Measurements from ENCODE around the gene TBC1D16.

TBC1D16 gene

GRCh38 chr17:80068301-80069222 lies 32.9 kb upstream of the TBC1D16 start:
- H3K27me3 ChIP-seq (replicated peaks; ENCODE audit: control insufficient read depth, insufficient read depth, low read length): no peaks in the 10 kb centered on the region; the same call in none of the 2 replicates
- no peaks in the 10 kb centered on the region for H3K36me3 ChIP-seq (ENCODE audit: control insufficient read depth, insufficient read depth, low read length)
- no peak for DNase-seq (ENCODE audit: extremely low read depth, insufficient read length)
- H3K4me3 ChIP-seq (replicated peaks; ENCODE audit: low read depth, low read length): no peak overlapping the region
- TF ChIP-seq, protein P1, sequence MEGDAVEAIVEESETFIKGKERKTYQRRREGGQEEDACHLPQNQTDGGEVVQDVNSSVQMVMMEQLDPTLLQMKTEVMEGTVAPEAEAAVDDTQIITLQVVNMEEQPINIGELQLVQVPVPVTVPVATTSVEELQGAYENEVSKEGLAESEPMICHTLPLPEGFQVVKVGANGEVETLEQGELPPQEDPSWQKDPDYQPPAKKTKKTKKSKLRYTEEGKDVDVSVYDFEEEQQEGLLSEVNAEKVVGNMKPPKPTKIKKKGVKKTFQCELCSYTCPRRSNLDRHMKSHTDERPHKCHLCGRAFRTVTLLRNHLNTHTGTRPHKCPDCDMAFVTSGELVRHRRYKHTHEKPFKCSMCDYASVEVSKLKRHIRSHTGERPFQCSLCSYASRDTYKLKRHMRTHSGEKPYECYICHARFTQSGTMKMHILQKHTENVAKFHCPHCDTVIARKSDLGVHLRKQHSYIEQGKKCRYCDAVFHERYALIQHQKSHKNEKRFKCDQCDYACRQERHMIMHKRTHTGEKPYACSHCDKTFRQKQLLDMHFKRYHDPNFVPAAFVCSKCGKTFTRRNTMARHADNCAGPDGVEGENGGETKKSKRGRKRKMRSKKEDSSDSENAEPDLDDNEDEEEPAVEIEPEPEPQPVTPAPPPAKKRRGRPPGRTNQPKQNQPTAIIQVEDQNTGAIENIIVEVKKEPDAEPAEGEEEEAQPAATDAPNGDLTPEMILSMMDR (IDR thresholded peaks at IDR 0.05; ENCODE audit: insufficient read depth, low read length, poor library complexity, severe bottlenecking): no peak

- no peaks in the 10 kb centered on the region for H3K36me3 ChIP-seq (ENCODE audit: control insufficient read depth, insufficient read depth, low read length)
- TF ChIP-seq, protein P1 (IDR thresholded peaks at IDR 0.05; ENCODE audit: insufficient read depth, low read length, poor library complexity, severe bottlenecking): no peak
- no peak for DNase-seq (ENCODE audit: extremely low read depth, insufficient read length)
- no peaks in the 10 kb centered on the region; the same call in none of the 2 replicates for H3K27me3 ChIP-seq (replicated peaks; ENCODE audit: control insufficient read depth, insufficient read depth, low read length)
- H3K4me3 ChIP-seq (replicated peaks; ENCODE audit: low read depth, low read length): no peak overlapping the region
Observed at GRCh38 chr17:80067393-80067986, 31.8 kb upstream of the TBC1D16 start.

- Histone ChIP-seq H3K4me3 (replicated peaks; ENCODE audit: low read depth, low read length) (no peak overlapping the region), H3K36me3 (ENCODE audit: control insufficient read depth, insufficient read depth, low read length) (no peaks in the 10 kb centered on the region), H3K27me3 (replicated peaks; ENCODE audit: control insufficient read depth, insufficient read depth, low read length) (no peaks in the 10 kb centered on the region; the same call in none of the 2 replicates)
- DNase-seq (ENCODE audit: extremely low read depth, insufficient read length): no peak
- TF ChIP-seq, protein P1 (IDR thresholded peaks at IDR 0.05; ENCODE audit: insufficient read depth, low read length, poor library complexity, severe bottlenecking): no peak
Observed at GRCh38 chr17:80065478-80066170, 30.0 kb upstream of the TBC1D16 start.

DNA sequence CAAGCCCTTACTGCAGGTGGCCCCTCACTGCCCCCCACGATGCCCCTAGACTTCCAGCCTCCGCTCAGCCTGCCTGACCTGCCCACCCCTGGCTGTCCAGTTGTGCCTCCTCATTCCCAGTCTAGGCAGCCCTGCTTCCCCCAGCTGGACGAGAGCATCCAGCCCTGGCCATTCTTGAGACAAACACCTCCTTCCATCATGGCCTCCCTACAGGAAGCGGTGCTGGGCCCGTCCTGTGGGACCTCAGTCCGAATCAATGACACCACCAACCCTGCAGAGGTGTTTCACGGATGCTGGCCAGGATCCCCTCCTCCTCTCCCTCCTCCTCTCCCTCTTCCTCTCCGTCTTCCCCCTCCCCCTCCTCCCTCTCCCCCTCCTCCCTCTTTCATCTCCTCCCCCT lies 29.0 kb upstream of the TBC1D16 start:
- H3K27me3 ChIP-seq (replicated peaks; ENCODE audit: control insufficient read depth, insufficient read depth, low read length): no peaks in the 10 kb centered on the region; the same call in 1 of the 2 replicates
- H3K36me3 ChIP-seq (ENCODE audit: control insufficient read depth, insufficient read depth, low read length): no peaks in the 10 kb centered on the region
- DNase-seq (ENCODE audit: extremely low read depth, insufficient read length): no peak
- TF ChIP-seq, protein P1 (IDR thresholded peaks at IDR 0.05; ENCODE audit: insufficient read depth, low read length, poor library complexity, severe bottlenecking): no peak
- H3K4me3 ChIP-seq (replicated peaks; ENCODE audit: low read depth, low read length): no peak overlapping the region

DNA sequence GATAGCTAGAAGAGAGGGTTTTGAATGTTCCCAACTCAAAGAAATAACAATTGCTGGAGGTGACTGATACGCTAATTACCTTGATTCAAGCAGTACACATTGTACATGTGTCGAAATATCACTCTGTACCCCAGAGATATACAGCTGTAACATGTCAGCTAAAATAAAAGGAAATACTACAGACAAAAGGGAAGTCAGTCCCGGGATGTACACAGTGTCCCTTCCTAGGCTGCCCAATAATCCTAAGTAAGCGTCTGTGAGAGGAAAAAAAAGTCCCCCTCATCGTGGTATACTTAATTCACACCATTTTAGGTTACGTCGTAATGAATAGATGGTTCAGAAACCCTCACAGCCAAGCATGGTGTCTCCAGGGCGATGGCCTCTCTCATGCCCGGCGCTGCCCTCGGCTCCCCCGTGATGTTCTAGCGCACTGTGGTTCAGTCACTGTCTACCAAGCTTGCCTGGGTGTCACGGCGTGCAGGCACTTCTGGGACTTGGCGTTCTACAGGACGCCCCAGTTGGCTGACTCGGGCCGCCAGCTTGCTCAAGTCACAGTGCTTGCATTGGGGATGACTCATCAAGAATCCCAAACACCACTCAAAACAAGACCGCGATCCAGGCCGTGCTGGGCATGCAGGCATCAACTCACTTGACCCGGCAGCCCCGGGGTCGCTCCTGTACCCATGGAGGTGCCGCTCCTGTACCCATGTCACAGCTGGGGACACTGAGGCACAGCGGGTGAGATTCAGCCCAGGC lies 28.3 kb upstream of the TBC1D16 start:
- Histone ChIP-seq H3K36me3 (ENCODE audit: control insufficient read depth, insufficient read depth, low read length) (no peaks in the 10 kb centered on the region), H3K4me3 (replicated peaks; ENCODE audit: low read depth, low read length) (no peak overlapping the region), H3K27me3 (replicated peaks; ENCODE audit: control insufficient read depth, insufficient read depth, low read length) (no peaks in the 10 kb centered on the region)
- TF ChIP-seq, protein P1 (IDR thresholded peaks at IDR 0.05; ENCODE audit: insufficient read depth, low read length, poor library complexity, severe bottlenecking): no peak
- DNase-seq (ENCODE audit: extremely low read depth, insufficient read length): no peak
